ENCODE measurements around the gene NEIL3.
"Not testable (repeated sequence)": the region's sequence is repeated elsewhere in the genome, so short reads cannot be mapped to it uniquely, and the experiment has no call there.

The NEIL3 gene

DNA sequence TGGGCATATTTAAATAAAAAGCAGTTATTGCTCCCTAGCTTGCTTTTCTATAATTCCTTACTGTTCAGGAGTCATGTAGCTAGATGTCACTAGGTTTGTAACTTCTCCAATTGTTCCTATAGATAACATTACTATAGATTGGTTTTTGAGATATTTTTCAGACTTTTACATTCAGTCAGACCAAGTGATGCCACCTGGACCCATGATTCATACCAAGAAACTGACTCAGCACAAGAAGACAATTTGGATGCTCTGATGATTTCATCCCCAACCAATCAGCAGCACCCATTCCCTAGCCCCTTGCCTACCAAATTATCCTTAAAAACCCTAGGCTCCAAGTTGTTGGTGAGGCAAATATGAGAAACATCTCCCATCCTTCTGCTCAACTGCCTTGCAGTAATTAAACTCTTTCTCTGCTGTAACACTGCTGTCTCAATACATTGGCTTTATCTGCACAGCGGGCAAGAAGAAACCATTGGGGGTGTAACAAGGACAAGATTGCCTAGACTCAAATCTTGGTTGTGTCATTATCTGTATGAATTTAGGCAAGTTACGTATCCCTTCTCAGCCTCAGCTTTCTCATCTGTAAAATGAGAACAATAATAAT, 11.8 kb upstream of the NEIL3 start:
- POLR2A ChIA-PET: no interaction called here
- TF ChIP-seq, protein P1, sequence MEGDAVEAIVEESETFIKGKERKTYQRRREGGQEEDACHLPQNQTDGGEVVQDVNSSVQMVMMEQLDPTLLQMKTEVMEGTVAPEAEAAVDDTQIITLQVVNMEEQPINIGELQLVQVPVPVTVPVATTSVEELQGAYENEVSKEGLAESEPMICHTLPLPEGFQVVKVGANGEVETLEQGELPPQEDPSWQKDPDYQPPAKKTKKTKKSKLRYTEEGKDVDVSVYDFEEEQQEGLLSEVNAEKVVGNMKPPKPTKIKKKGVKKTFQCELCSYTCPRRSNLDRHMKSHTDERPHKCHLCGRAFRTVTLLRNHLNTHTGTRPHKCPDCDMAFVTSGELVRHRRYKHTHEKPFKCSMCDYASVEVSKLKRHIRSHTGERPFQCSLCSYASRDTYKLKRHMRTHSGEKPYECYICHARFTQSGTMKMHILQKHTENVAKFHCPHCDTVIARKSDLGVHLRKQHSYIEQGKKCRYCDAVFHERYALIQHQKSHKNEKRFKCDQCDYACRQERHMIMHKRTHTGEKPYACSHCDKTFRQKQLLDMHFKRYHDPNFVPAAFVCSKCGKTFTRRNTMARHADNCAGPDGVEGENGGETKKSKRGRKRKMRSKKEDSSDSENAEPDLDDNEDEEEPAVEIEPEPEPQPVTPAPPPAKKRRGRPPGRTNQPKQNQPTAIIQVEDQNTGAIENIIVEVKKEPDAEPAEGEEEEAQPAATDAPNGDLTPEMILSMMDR (IDR thresholded peaks at IDR 0.05; ENCODE audit: control extremely low read depth, extremely low read depth, low read depth, missing control alignments): no peak
- DNase-seq (ENCODE audit: extremely low spot score): no peak
- CTCF ChIA-PET: interaction anchor here (1.0 to 1.6 kb wide), 3 partner anchors 9 to 48 kb away, joined by 3 to 4 read pairs (median 4); no protein-coding TSS in a partner anchor

DNA sequence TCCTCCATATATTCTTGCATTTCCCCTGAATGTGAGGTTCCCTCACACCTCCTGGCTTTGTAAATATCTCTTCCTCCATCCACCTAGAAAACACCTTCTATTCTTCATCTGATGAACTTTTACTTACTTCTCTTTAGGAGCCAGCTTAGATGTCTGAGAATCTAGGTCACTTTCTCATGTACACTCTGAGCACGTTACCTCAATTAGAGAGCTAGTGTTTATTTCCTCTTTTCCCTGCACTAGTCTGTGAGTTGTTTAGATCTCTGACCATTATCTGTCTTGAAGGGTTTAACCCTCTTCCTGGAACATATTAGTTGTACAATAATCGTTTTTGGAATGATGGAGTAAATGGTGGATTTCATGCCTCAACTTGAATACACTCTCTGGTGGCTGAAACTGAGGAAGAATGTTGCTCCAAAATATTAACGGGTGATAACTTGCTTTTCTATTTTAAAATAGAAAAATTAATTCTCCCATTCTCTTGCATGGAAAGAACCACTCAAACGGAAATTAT, 8.5 kb upstream of the NEIL3 start:
- no peak for DNase-seq (ENCODE audit: extremely low spot score)
- CTCF ChIA-PET: no interaction called here
- TF ChIP-seq, protein P1 (IDR thresholded peaks at IDR 0.05; ENCODE audit: control extremely low read depth, extremely low read depth, low read depth, missing control alignments): no peak
- POLR2A ChIA-PET: no interaction called here

DNA sequence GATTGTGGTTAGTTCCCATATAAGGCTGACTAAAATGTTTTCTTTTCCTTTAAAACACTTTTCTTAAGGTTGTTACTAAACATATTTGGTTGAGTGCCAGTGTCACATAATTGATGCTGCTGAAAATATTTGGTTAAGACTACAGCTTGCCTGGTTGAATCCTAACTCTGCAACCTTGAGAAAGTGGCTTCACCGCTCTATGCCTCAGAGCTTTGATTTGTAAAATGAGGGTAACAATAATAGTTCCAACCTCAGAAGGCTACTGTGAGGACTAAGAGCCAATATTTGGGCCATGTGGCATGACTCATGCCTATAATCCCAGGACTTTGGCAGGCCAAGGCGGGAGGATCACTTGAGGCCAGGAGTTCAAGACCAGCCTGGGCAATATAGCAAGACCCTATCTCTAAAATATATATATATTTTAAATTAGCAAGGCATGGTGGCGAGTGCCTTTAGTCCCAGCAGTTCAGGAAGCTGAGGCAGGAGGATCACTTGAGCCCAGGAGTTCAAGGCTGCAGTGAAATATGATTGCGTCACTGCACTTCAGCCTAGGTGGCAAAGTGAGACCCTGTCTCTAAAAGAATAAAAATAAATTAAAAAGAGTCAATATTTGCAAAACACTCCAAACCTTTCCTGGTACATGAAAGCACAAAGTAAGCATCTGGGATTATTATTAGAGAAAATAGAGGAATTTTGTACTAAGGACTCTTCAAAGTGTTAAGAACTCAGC, 7.1 kb upstream of the NEIL3 start:
- no peak for DNase-seq (ENCODE audit: extremely low spot score)
- TF ChIP-seq, protein P1 (IDR thresholded peaks at IDR 0.05; ENCODE audit: control extremely low read depth, extremely low read depth, low read depth, missing control alignments): no peak
- CTCF ChIA-PET: interaction anchor here (1.2 to 2.1 kb wide), 2 partner anchors 11 to 13 kb away, joined by 3 to 4 read pairs; no protein-coding TSS in a partner anchor
- POLR2A ChIA-PET: no interaction called here

DNA sequence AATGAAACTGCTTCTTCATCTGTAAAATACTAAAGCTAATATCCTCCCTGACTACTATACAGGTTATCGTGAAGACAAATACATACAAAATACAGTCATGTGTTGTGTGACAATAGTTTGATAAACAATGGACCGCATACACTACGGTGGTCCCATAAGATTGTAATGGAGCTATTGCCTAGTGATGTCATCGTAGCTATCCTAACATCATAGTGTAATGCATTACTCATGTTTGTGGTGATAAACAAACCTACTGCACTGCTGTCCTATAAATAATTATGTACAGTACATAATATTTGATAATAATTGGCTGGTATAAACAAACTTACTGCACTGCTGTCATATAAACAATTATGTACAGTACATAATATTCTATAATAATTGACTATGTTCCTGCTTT, 5.6 kb upstream of the NEIL3 start:
- CTCF ChIA-PET: interaction anchor here (1.2 to 2.1 kb wide), 5 partner anchors 10 to 54 kb away, joined by 3 to 8 read pairs (median 4); no protein-coding TSS in a partner anchor
- DNase-seq (ENCODE audit: extremely low spot score): no peak
- POLR2A ChIA-PET: no interaction called here
- TF ChIP-seq, protein P1 (IDR thresholded peaks at IDR 0.05; ENCODE audit: control extremely low read depth, extremely low read depth, low read depth, missing control alignments): no peak

DNA sequence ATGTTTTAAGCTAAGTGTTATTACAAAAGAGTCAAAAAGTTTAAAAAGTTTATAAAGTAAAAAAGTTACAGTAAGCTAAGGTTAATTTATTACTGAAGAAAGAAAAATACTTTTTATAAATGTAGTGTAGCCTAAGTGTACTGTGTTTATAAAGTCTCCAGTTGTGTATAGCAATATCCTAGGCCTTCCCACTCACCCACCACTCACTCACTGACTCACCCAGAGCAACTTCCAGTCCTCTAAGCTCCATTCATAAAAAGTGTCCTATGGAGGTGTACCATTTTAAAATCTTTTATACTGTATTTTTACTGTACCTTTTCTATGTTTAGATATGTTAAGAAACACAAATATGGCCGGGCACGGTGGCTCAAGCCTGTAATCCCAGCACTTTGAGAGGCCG, 4.8 kb upstream of the NEIL3 start:
- CTCF ChIA-PET: interaction anchor here (1.2 to 1.8 kb wide), 4 partner anchors 11 to 55 kb away, joined by 3 to 8 read pairs (median 6); no protein-coding TSS in a partner anchor
- POLR2A ChIA-PET; DNase-seq (ENCODE audit: extremely low spot score): not testable (repeated sequence)

DNA sequence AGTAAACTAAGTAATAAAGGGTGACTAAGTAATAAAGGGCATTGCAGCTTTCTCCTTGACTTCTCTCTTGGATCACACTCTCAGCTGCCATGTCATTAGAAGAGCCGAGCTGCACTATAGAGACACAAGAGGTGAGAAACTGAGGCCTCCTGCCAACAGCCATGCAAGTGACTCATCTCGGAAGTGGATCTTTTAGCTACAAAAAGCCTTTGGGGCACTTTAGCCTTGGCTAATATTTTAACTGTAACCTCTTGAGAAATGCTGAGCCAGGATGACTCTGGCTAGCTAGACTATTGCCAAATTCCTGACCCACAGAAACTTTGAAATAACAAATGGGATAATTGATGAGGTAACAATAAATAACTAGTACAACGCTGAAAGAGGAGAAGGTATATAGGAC, 1.5 kb upstream of the NEIL3 start:
- TF ChIP-seq, protein P1 (IDR thresholded peaks at IDR 0.05; ENCODE audit: control extremely low read depth, extremely low read depth, low read depth, missing control alignments): no peak
- CTCF ChIA-PET: interaction anchor here (0.8 to 1.5 kb wide), 4 partner anchors 8 to 57 kb away, joined by 3 to 4 read pairs (median 3); no protein-coding TSS in a partner anchor
- no peak for DNase-seq (ENCODE audit: extremely low spot score)
- POLR2A ChIA-PET: no interaction called here

Data from GM10248 (cell line).